GM19099 (cell line): Measurements from ENCODE around the gene DUOX1.

ENCODE experiments used
- POLR2A ChIP-seq: IDR thresholded peaks from 3 replicates; pipeline ENCODE4 v1.6.1; 2011; ENCODE audit warnings: low read depth; ENCODE audit not compliant: insufficient read length; ENCODE audit errors: extremely low read depth

DUOX1 gene

GRCh38 chr15:45130291-45131000, 652 bp downstream of the DUOX1 start:
- TF ChIP-seq POLR2A, result no peak

GRCh38 chr15:45131510-45131909, 1.7 kb downstream of the DUOX1 start:
- TF ChIP-seq POLR2A, result no peak

GRCh38 chr15:45132844-45133560, 3.2 kb downstream of the DUOX1 start:
- no peak for TF ChIP-seq POLR2A

- no peak for TF ChIP-seq POLR2A
These were observed 3.7 kb downstream of the DUOX1 start for GRCh38 chr15:45133561-45133920.

- no peak for TF ChIP-seq POLR2A
These were observed 4.3 kb downstream of the DUOX1 start for GRCh38 chr15:45134046-45134445.

- TF ChIP-seq POLR2A, result no peak
These were observed 5.1 kb downstream of the DUOX1 start for GRCh38 chr15:45134682-45135604.

- no peak for TF ChIP-seq POLR2A
These were observed 6.6 kb downstream of the DUOX1 start for GRCh38 chr15:45136378-45136764.

- no peak for TF ChIP-seq POLR2A
These were observed 7.9 kb downstream of the DUOX1 start for GRCh38 chr15:45137703-45138102.

- TF ChIP-seq POLR2A, result no peak
These were observed 9.3 kb downstream of the DUOX1 start for GRCh38 chr15:45138814-45139765.

GRCh38 chr15:45139770-45140169, 10.0 kb downstream of the DUOX1 start:
- TF ChIP-seq POLR2A, result no peak

- TF ChIP-seq POLR2A, result no peak
These were observed 10.9 kb downstream of the DUOX1 start for GRCh38 chr15:45140557-45141250.

GRCh38 chr15:45141386-45141785, 11.6 kb downstream of the DUOX1 start:
- no peak for TF ChIP-seq POLR2A

- TF ChIP-seq POLR2A, result no peak
These were observed 13.3 kb downstream of the DUOX1 start for GRCh38 chr15:45143056-45143455.

- TF ChIP-seq POLR2A, result no peak
These were observed 14.2 kb downstream of the DUOX1 start for GRCh38 chr15:45143946-45144345.

- TF ChIP-seq POLR2A, result no peak
These were observed 15.0 kb downstream of the DUOX1 start for GRCh38 chr15:45144775-45145174.

- TF ChIP-seq POLR2A, result no peak
These were observed 16.6 kb downstream of the DUOX1 start for GRCh38 chr15:45146405-45146804.
